ENCODE data around the gene MCM9.
A peak's percentile ranks its signal among the peaks of the same experiment; 100 is the strongest.

DNA sequence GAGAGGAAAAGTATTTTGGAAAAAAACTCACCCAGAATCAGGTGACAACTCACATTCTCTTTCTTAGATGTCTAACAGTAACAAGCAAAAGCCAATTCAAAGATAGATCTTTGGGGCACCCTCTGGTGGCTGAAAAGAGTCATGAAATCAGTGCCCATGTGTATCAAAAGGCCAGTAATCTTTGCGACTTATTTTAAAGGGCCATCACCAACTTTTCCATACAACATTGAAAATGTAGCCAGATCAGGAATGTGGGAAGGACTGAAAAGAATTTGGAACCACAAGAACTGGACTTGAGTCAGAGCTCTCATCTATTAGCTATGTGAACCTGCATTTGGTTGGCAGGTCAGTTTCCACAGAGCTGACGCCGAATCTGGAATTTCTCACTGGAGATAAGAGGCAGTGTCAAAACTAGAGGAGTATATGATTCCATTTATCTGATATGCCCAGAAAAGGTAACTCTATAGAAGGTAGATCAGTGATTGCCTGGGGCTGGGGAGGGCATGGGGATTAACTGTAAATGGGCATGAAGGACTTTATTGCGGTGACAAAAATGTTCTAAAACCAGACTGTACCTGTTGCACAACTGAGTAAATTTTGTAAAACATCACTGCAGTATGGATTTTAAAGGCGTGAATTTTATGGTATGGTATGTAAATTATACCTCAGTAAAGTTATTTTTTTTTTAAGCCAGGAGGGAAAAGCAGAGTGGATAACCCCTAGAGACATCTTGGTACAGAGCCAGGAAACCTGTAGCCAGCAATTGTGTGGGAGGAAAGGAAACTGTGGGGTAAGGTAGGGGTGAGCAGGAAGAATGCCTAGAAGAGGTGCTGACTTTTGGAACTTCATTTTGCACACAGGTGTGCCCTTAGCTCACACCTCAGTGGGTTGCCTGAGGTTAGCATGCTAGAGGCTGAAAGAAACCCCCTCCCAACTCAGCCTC lies 158.1 kb downstream of the MCM9 start:
- TF ChIP-seq, protein P1, sequence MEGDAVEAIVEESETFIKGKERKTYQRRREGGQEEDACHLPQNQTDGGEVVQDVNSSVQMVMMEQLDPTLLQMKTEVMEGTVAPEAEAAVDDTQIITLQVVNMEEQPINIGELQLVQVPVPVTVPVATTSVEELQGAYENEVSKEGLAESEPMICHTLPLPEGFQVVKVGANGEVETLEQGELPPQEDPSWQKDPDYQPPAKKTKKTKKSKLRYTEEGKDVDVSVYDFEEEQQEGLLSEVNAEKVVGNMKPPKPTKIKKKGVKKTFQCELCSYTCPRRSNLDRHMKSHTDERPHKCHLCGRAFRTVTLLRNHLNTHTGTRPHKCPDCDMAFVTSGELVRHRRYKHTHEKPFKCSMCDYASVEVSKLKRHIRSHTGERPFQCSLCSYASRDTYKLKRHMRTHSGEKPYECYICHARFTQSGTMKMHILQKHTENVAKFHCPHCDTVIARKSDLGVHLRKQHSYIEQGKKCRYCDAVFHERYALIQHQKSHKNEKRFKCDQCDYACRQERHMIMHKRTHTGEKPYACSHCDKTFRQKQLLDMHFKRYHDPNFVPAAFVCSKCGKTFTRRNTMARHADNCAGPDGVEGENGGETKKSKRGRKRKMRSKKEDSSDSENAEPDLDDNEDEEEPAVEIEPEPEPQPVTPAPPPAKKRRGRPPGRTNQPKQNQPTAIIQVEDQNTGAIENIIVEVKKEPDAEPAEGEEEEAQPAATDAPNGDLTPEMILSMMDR (IDR thresholded peaks at IDR 0.05): peak in 5 of 6 experiments; percentile 40 to 81 (median 63)
- no peak for TF ChIP-seq POLR2A (IDR thresholded peaks at IDR 0.05)
